Heart right ventricle (tissue), 16 donors: ENCODE data around the gene KCNMB2. TPM values are rescaled to one million over a fixed set of nuclear protein-coding genes. Genes with fewer than 3 reads are reported as not detected.

Experiments
- ATAC-seq, 8 donors: fragments of 200-7000 bp; cut with Tn5 transposase; one replicate each; pipeline ENCODE4 v1.9.1; 2020; ENCODE audit warnings: mild to moderate bottlenecking in 8 of 8, moderate library complexity in 8 of 8, moderate number of reproducible peaks in 1 of 8
- DNase-seq, 2 donors: peaks; one replicate each; pipeline ENCODE4 v3.0.0-alpha.2; 2020
- H3K27ac ChIP-seq, 10 donors: fragments of 200-600 bp; sonication (generic) in 2 of 10; one replicate each; pipeline versions ENCODE4 v1.5.0 to v1.8.0; 2020 to 2022; ENCODE audit warnings: mild to moderate bottlenecking in 3 of 10
- H3K27me3 ChIP-seq, 7 donors: fragments of 200-600 bp; one replicate each; pipeline ENCODE4 v1.8.0; 2021 to 2022; ENCODE audit warnings: mild to moderate bottlenecking in 2 of 7
- H3K36me3 ChIP-seq, 9 donors: fragments of 200-600 bp; sonication (generic) in 1 of 9; one replicate each; pipeline versions ENCODE4 v1.5.0 to v1.8.0; 2020 to 2022; ENCODE audit warnings: mild to moderate bottlenecking in 2 of 9
- H3K4me1 ChIP-seq, 9 donors: fragments of 200-600 bp; sonication (generic) in 1 of 9; one replicate each; pipeline versions ENCODE4 v1.5.0 to v1.8.0; 2020 to 2022; ENCODE audit warnings: mild to moderate bottlenecking in 4 of 9
- H3K4me3 ChIP-seq, 10 donors: fragments of 200-600 bp; sonication (generic) in 2 of 10; one replicate each; pipeline versions ENCODE4 v1.5.0 to v1.8.0; 2020 to 2022; ENCODE audit warnings: mild to moderate bottlenecking in 7 of 10, moderate library complexity in 2 of 10
- H3K9me3 ChIP-seq, 11 donors: fragments of 200-600 bp in 10 of 11; sonication (generic) in 2 of 11; one replicate each; pipeline versions ENCODE4 v1.5.0 to v1.8.0; 2013 to 2022; ENCODE audit warnings: mild to moderate bottlenecking in 2 of 11, control low read depth in 1 of 11, moderate library complexity in 1 of 11
- CTCF ChIP-seq, 9 donors: fragments of 200-600 bp; sonication (generic) in 2 of 9; IDR thresholded peaks; one replicate each; pipeline versions ENCODE4 v1.5.0 to v1.8.0; 2021 to 2022; ENCODE audit warnings: antibody characterized with exemption in 9 of 9, mild to moderate bottlenecking in 5 of 9, moderate library complexity in 1 of 9
- WGBS, 2 donors: extraction: QIAGEN DNeasy Blood & Tissue Kit; methylation state at CpG; one replicate each; pipeline ENCODE4 v1.1.7; 2013; ENCODE audit warnings: inconsistent platforms in 1 of 2; 5-methylcytosine and 5-hydroxymethylcytosine counted together
- intact Hi-C, 10 donors: fragments of 100-400 bp; cut with DNase I; formaldehyde crosslinking; loops; one replicate each; pipeline versions ENCODE4 v1.11.1 to v1.14.2; 2022
- polyA plus RNA-seq, 2 donors: library from polyadenylated mRNA; stranded (reverse); fragments of 200-250 nt; gene quantifications; one replicate each; pipeline ENCODE4 v1.2.3, GENCODE V29; 2013
- total RNA-seq, 10 donors: library from RNA; stranded (reverse); fragmentation: NEBNext Ultra II Directional in 3 of 10; extraction: Animal tissue kit (Norgen Biotek cat#: 25700) in 3 of 10; gene quantifications; one replicate each; pipeline versions ENCODE4 v1.2.1 to v1.2.4, GENCODE V29; 2021 to 2023
- donor health status: Arrhythmogenic right ventricular cardiomyopathy.
- donor health status: ischemic (EF 13 %, LVEDD 7.1; RV severe dilation, severe dysfunction).
- donor health status: healthy with polysubstance abuse.
- donor health status: DM: no; HTN: yes; CAD: no.
- donor health status: DM: no; HTN: no; CAD: no.
- donor health status: ischemic (EF 25% LVEDD 6.9; RV normal size, moderate dysfunction).
- donor health status: ischemic (EF 25% LVEDD 5.7; RV mildly dilated, moderate dysfunction).
- donor health status: healthy.
- donor health status: DM: yes; HTN: yes; CAD: no.
- donor health status: Ischemic cardiomyopathy.
- donor health status: ischemic (EF 35%, LVEDD 5.7; RV mildly dilated, moderate dysfunction).
- donor health status: nonischemic (EF 11% LVEDD 7.7; RV severe dilation, severe dysfunction).
- donor health status: DM: yes; HTN: yes; CAD: no.
- donor health status: PGD.
- donor health status: ischemic (EF 29% LVEDD 5.4; RV normal size, mild dysfunction).
- donor health status: nonischemic (EF 23%, LVEDD 6.1; RV moderate dilation, normal function).

KCNMB2 gene
- total and polyA plus RNA-seq, 12 donors, result 0.55 to 9.2 (median 3.6) TPM

GRCh38 chr3:178568155-178568731 lies 32.0 kb downstream of the KCNMB2 start:
- Histone ChIP-seq H3K9me3 (peaks cover 0 to 5% (median 0%) of the 10 kb centered on the region in 11 donors), H3K27ac (no peak overlapping the region), H3K4me3 (no peak overlapping the region), H3K36me3 (no peaks in the 10 kb centered on the region), H3K4me1 (peaks cover 0 to 14% (median 3%) of the 10 kb centered on the region in 9 donors), H3K27me3 (no peaks in the 10 kb centered on the region)
- intact Hi-C loops, result no loop called here
- ATAC-seq (no peak), DNase-seq (no peak)
- TF ChIP-seq CTCF (IDR thresholded peaks at IDR 0.05), result no peak
- WGBS, 2 donors, result 28 to 31% methylated on average over 2 of the region's 2 CpGs

- H3K27ac ChIP-seq, result no peak overlapping the region
- peaks cover 0 to 14% (median 3%) of the 10 kb centered on the region in 9 donors for H3K4me1 ChIP-seq
- no peaks in the 10 kb centered on the region for H3K36me3 ChIP-seq
- DNase-seq (no peak), ATAC-seq (no peak)
- H3K9me3 ChIP-seq, result peaks cover 0 to 5% (median 0%) of the 10 kb centered on the region in 11 donors
- no peak overlapping the region for H3K4me3 ChIP-seq
- H3K27me3 ChIP-seq, result no peaks in the 10 kb centered on the region
- no peak for TF ChIP-seq CTCF (IDR thresholded peaks at IDR 0.05)
- 88 to 92% methylated on average over 1 of the region's 1 CpG for WGBS, 2 donors
- intact Hi-C loops, result no loop called here
Measured at GRCh38 chr3:178568911-178569310, 32.7 kb downstream of the KCNMB2 start.

GRCh38 chr3:178569826-178570225 lies 33.6 kb downstream of the KCNMB2 start:
- WGBS, 2 donors, result 34 to 36% methylated on average over 2 of the region's 2 CpGs
- no peak for ATAC-seq
- Histone ChIP-seq H3K9me3 (peaks cover 0 to 5% (median 0%) of the 10 kb centered on the region in 11 donors), H3K4me1 (peaks cover 0 to 14% (median 6%) of the 10 kb centered on the region in 9 donors), H3K36me3 (no peaks in the 10 kb centered on the region), H3K27ac (no peak overlapping the region), H3K4me3 (no peak overlapping the region), H3K27me3 (no peaks in the 10 kb centered on the region)
- DNase-seq, result no peak
- intact Hi-C loops, result no loop called here
- TF ChIP-seq CTCF (IDR thresholded peaks at IDR 0.05), result no peak

GRCh38 chr3:178583963-178584575 lies 47.8 kb downstream of the KCNMB2 start:
- H3K27ac ChIP-seq, result peak overlapping the region in 2 of 10 donors; percentile 24 to 31
- 41 to 50% methylated on average over 4 of the region's 4 CpGs for WGBS, 2 donors
- H3K4me1 ChIP-seq, result peaks cover 0 to 27% (median 6%) of the 10 kb centered on the region in 9 donors
- H3K9me3 ChIP-seq, result peaks cover 0 to 15% (median 0%) of the 10 kb centered on the region in 11 donors
- ATAC-seq, result peak in 5 of 8 donors; percentile 24 to 65 (median 54)
- intact Hi-C loops, result loop anchor here in 1 of 10 donors (5.0 kb wide), 1 partner anchor 1587 kb away; no protein-coding TSS in a partner anchor
- H3K4me3 ChIP-seq, result no peak overlapping the region
- no peak for DNase-seq
- no peaks in the 10 kb centered on the region for H3K27me3 ChIP-seq
- no peak for TF ChIP-seq CTCF (IDR thresholded peaks at IDR 0.05)
- no peaks in the 10 kb centered on the region for H3K36me3 ChIP-seq
